Uterus (tissue), 4 donors: Measurements from ENCODE around the gene SH2B2. TPM values are rescaled to one million over a fixed set of nuclear protein-coding genes. Genes with fewer than 3 reads are reported as not detected.

Experiments
- DNase-seq, 2 donors: peaks; one replicate each; pipeline ENCODE4 v3.0.0-alpha.2; 2019 to 2020
- H3K27ac ChIP-seq, 2 donors: fragments of 200-600 bp; sonication (generic); 1 replicate in 1 of 2; 2 replicates in 1 of 2; pipeline ENCODE4 v1.5.1; 2016 to 2018
- H3K27me3 ChIP-seq, 2 donors: fragments of 200-600 bp; sonication (generic); one replicate each; pipeline ENCODE4 v1.5.1; 2018 to 2019; ENCODE audit warnings: control low read depth in 1 of 2
- H3K36me3 ChIP-seq, 2 donors: fragments of 200-600 bp; sonication (generic); one replicate each; pipeline ENCODE4 v1.5.1; 2019; ENCODE audit warnings: control low read depth in 1 of 2
- H3K4me1 ChIP-seq, 2 donors: fragments of 200-600 bp; sonication (generic); one replicate each; pipeline ENCODE4 v1.5.1; 2018 to 2019; ENCODE audit warnings: control low read depth in 1 of 2
- H3K4me3 ChIP-seq, 2 donors: fragments of 200-600 bp; sonication (generic); 1 replicate in 1 of 2; 2 replicates in 1 of 2; pipeline ENCODE4 v1.5.1; 2018 to 2019; ENCODE audit warnings: mild to moderate bottlenecking in 1 of 2
- H3K9me3 ChIP-seq, 2 donors: fragments of 200-600 bp; sonication (generic); one replicate each; pipeline ENCODE4 v1.5.1; 2019; ENCODE audit warnings: control low read depth in 1 of 2
- POLR2A ChIP-seq, 2 donors: fragments of 450-650 bp; IDR thresholded peaks; one replicate each; pipeline ENCODE4 v1.6.1; 2016; ENCODE audit warnings: antibody characterized with exemption in 2 of 2, mild to moderate bottlenecking in 1 of 2, moderate library complexity in 1 of 2
- intact Hi-C: fragments of 100-400 bp; cut with DNase I; formaldehyde crosslinking; loops from one replicate; pipeline ENCODE4 v1.15.1; 2023; ENCODE audit warnings: low total_unique reads
- total RNA-seq, 4 donors: library from RNA; depleted of rRNA in 3 of 4; stranded (reverse); fragments of >200 nt in 3 of 4; gene quantifications; one replicate each; pipeline versions ENCODE4 v1.1.0 to v1.2.4, GENCODE V29; 2014 to 2023
- TF ChIP-seq, protein P1 (sequence below), 4 experiments: fragments of 200-600 bp in 2 of 4; fragments of 450-650 bp in 2 of 4; sonication (generic) in 2 of 4; IDR thresholded peaks; one replicate each; pipeline ENCODE4 v1.5.1; 2016 to 2019; ENCODE audit warnings: antibody characterized with exemption in 4 of 4, mild to moderate bottlenecking in 2 of 4, moderate library complexity in 1 of 4
- donor health status: DM: yes; HTN: yes; CAD: no.

Gene SH2B2
- total RNA-seq, 4 donors from 2014 or later, result 0.77 to 13.8 (median 9.4) TPM; not detected in 1

DNA sequence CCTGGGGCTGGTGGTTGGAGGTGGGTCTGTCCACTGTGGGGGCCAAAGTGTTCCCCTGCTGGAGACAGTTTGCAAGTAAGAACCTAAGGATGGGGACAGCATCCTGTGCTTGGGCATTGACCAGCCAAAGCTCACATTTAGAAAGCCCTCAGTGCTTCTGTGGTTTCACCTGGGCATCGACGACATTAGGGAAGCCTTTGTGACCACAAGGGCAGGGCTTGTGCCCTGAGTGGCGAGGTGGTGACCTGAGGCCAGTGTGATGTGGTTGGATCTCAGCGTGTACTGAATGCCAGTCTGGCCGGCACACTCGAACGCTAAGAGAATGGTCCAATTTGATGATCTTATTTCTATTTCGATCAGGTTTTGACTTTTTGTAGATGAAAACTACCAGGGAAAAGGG lies 32.1 kb upstream of the SH2B2 start:
- TF ChIP-seq, protein P1, sequence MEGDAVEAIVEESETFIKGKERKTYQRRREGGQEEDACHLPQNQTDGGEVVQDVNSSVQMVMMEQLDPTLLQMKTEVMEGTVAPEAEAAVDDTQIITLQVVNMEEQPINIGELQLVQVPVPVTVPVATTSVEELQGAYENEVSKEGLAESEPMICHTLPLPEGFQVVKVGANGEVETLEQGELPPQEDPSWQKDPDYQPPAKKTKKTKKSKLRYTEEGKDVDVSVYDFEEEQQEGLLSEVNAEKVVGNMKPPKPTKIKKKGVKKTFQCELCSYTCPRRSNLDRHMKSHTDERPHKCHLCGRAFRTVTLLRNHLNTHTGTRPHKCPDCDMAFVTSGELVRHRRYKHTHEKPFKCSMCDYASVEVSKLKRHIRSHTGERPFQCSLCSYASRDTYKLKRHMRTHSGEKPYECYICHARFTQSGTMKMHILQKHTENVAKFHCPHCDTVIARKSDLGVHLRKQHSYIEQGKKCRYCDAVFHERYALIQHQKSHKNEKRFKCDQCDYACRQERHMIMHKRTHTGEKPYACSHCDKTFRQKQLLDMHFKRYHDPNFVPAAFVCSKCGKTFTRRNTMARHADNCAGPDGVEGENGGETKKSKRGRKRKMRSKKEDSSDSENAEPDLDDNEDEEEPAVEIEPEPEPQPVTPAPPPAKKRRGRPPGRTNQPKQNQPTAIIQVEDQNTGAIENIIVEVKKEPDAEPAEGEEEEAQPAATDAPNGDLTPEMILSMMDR (IDR thresholded peaks at IDR 0.05), result no peak
- no peak for TF ChIP-seq POLR2A (IDR thresholded peaks at IDR 0.05)
- no peaks in the 10 kb centered on the region for H3K36me3 ChIP-seq
- no peak overlapping the region for H3K27ac ChIP-seq
- H3K4me1 ChIP-seq, result no peaks in the 10 kb centered on the region
- intact Hi-C loops, result no loop called here
- no peak for DNase-seq
- H3K4me3 ChIP-seq, result no peak overlapping the region
- no peaks in the 10 kb centered on the region for H3K9me3 ChIP-seq
- H3K27me3 ChIP-seq, result no peaks in the 10 kb centered on the region

DNA sequence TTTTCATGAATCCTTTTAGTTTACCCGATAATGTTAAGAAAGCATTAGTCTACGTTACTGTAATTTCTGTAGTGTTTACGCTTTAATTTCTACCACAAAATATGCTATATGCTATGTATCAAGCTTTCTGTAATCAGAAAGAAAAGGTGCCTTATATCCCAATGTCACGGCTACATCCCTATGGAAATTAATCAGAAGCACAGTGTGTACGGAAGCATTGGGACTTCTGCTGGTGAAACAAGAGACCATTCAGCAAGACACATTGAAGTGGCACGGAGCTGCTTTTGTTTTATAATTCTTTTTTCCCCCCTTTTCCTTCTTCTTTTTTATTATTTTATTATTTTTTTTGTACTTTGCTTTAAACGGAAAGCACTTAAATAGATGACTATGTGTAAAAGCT lies 31.2 kb upstream of the SH2B2 start:
- no peak overlapping the region for H3K27ac ChIP-seq
- no peaks in the 10 kb centered on the region for H3K4me1 ChIP-seq
- DNase-seq, result no peak
- H3K9me3 ChIP-seq, result no peaks in the 10 kb centered on the region
- no peak overlapping the region for H3K4me3 ChIP-seq
- intact Hi-C loops, result no loop called here
- no peaks in the 10 kb centered on the region for H3K36me3 ChIP-seq
- TF ChIP-seq, protein P1 (IDR thresholded peaks at IDR 0.05), result no peak
- no peak for TF ChIP-seq POLR2A (IDR thresholded peaks at IDR 0.05)
- no peaks in the 10 kb centered on the region for H3K27me3 ChIP-seq

DNA sequence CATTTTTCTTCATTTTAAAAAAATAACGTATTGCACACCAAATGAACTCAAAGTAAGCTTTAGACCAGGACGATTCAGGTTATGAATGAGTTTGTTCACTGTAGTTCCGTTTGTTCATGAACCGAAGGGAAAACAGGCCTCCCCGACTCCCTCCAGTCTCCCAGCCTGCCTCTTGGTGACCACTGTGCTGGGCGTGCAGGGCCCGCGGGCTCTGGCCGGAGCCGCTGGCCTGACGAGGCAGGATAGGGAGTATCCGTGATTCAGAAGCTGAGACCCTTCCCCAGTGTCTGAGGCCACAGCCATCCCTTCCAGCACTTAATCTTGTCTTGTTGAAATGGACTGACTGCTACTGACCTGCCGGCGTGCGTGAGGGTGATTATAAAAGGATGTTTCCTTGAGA lies 30.8 kb upstream of the SH2B2 start:
- Histone ChIP-seq H3K4me3 (no peak overlapping the region), H3K36me3 (no peaks in the 10 kb centered on the region), H3K9me3 (no peaks in the 10 kb centered on the region), H3K27me3 (no peaks in the 10 kb centered on the region), H3K4me1 (no peaks in the 10 kb centered on the region), H3K27ac (no peak overlapping the region)
- intact Hi-C loops, result no loop called here
- DNase-seq, result no peak
- TF ChIP-seq POLR2A (IDR thresholded peaks at IDR 0.05), result no peak
- TF ChIP-seq, protein P1 (IDR thresholded peaks at IDR 0.05), result no peak

DNA sequence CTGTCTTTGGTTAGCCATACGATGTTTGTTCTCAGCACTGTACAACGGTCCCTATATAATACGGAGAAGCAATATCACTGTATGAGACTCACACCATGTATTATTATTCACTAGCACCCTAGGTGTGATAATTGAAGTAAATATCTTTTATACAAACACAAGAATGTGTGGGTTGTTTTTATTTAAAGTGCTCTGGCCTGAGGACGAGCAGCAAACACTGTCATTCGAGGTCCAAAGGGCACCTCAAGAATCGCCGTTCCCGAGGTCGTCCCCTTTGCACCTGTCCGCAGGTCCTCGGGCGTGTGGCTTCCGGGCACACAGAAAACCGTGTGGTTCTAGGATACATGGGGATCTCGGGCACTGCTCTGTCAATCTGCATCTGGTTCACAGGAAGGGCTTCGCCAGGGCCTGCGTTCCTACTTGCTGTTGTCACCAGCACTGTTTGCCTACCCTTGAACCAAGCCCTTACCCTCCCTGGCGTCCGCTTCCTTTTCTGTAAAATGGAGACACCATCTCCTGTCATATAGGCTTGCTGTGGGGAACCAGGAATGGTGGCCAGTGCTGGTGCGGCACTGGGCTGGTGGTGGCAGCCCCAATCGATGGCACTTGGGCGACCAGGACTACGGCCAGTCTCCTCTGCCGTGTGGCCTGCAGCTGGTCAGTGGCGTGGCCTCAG lies 28.5 kb upstream of the SH2B2 start:
- intact Hi-C loops, result no loop called here
- Histone ChIP-seq H3K36me3 (no peaks in the 10 kb centered on the region), H3K4me3 (no peak overlapping the region), H3K27ac (no peak overlapping the region), H3K27me3 (no peaks in the 10 kb centered on the region), H3K4me1 (no peaks in the 10 kb centered on the region), H3K9me3 (no peaks in the 10 kb centered on the region)
- TF ChIP-seq, protein P1 (IDR thresholded peaks at IDR 0.05), result no peak
- no peak for TF ChIP-seq POLR2A (IDR thresholded peaks at IDR 0.05)
- no peak for DNase-seq

DNA sequence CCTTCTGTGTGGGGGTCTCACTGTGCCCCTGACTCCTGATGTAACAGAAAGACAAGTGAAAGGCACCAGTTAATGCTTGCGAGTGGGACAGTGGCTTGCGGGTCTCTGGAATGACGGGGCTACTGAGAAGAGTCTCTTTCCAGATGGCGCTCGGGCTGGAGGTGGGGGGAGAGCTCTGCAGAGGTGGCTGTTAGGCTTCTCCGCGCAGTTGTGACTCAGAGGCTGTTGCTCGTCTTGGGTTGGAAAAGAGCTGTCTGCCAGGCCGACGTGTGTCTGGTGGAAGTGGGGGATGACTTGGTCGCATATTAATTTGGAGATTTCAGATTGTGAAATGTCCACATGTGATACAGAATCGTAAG lies 27.9 kb upstream of the SH2B2 start:
- Histone ChIP-seq H3K4me3 (no peak overlapping the region), H3K36me3 (no peaks in the 10 kb centered on the region), H3K9me3 (no peaks in the 10 kb centered on the region), H3K27me3 (no peaks in the 10 kb centered on the region), H3K4me1 (no peaks in the 10 kb centered on the region), H3K27ac (no peak overlapping the region)
- intact Hi-C loops, result no loop called here
- DNase-seq, result no peak
- TF ChIP-seq, protein P1 (IDR thresholded peaks at IDR 0.05), result no peak
- no peak for TF ChIP-seq POLR2A (IDR thresholded peaks at IDR 0.05)
